DND-41 (cell line): ENCODE data around the gene SERINC2.
A peak's percentile ranks its signal among the peaks of the same experiment; 100 is the strongest.

Experiments
- ATAC-seq: fragments of 200-7000 bp; cut with Tn5 transposase; 3 replicates; pipeline ENCODE4 v1.9.1; 2021; ENCODE audit warnings: low read depth; ENCODE audit not compliant: insufficient read depth
- DNase-seq: peaks from one replicate; pipeline ENCODE4 v3.0.0-alpha.2; 2020
- H2AFZ ChIP-seq: 2 replicates; pipeline ENCODE4 v1.6.0; 2012; ENCODE audit warnings: low read depth, low read length
- H3K27ac ChIP-seq: 2 replicates; pipeline ENCODE4 v1.5.1; 2012; ENCODE audit warnings: low read length, inconsistent platforms
- H3K27me3 ChIP-seq: fragments of 200-600 bp; sonication (generic); 2 replicates; pipeline ENCODE4 v1.6.0; 2012; ENCODE audit warnings: low read length, mild to moderate bottlenecking, inconsistent platforms; ENCODE audit not compliant: insufficient read depth, poor library complexity
- H3K36me3 ChIP-seq: 2 replicates; pipeline ENCODE4 v1.5.1; 2012; ENCODE audit warnings: low read length, inconsistent platforms; ENCODE audit not compliant: insufficient read depth
- H3K4me1 ChIP-seq: 2 replicates; pipeline ENCODE4 v1.5.1; 2012; ENCODE audit warnings: mild to moderate bottlenecking, low read length; ENCODE audit not compliant: insufficient read depth
- H3K4me2 ChIP-seq: 2 replicates; pipeline ENCODE4 v1.6.0; 2012; ENCODE audit warnings: mild to moderate bottlenecking, moderate library complexity, low read length, inconsistent platforms; ENCODE audit not compliant: insufficient read depth
- H3K4me3 ChIP-seq, 2 experiments: fragments of 200-600 bp in 1 of 2; shearing (Covaris generic) in 1 of 2; 2 replicates each; pipeline ENCODE4 v1.5.1; 2012 to 2016; ENCODE audit warnings: inconsistent platforms in 2 of 2, low read length in 2 of 2, mild to moderate bottlenecking in 2 of 2, low read depth in 1 of 2, moderate library complexity in 1 of 2
- H3K79me2 ChIP-seq: 2 replicates; pipeline ENCODE4 v1.6.0; 2012; ENCODE audit warnings: low read length, inconsistent platforms; ENCODE audit not compliant: insufficient read depth
- H3K9ac ChIP-seq: 2 replicates; pipeline ENCODE4 v1.6.0; 2012; ENCODE audit warnings: low read depth, mild to moderate bottlenecking, inconsistent platforms, low read length, moderate library complexity
- H3K9me3 ChIP-seq: 2 replicates; pipeline ENCODE4 v1.5.1; 2012; ENCODE audit warnings: low read length, moderate library complexity, mild to moderate bottlenecking, inconsistent platforms; ENCODE audit not compliant: insufficient read depth, severe bottlenecking
- H4K20me1 ChIP-seq: 2 replicates; pipeline ENCODE4 v1.6.0; 2012; ENCODE audit warnings: low read length; ENCODE audit not compliant: insufficient read depth
- EZH2 ChIP-seq: IDR thresholded peaks from 3 replicates; pipeline ENCODE4 v1.6.1; 2012; ENCODE audit warnings: borderline replicate concordance, low read depth, mild to moderate bottlenecking, moderate library complexity, low read length, inconsistent platforms; ENCODE audit not compliant: severe bottlenecking
- TF ChIP-seq, protein P1 (sequence below): IDR thresholded peaks from 2 replicates; pipeline ENCODE4 v1.5.1; 2012; ENCODE audit warnings: borderline replicate concordance, low read length, moderate library complexity, mild to moderate bottlenecking; ENCODE audit not compliant: poor library complexity, severe bottlenecking; ENCODE audit errors: extremely low read depth

SERINC2 gene

DNA sequence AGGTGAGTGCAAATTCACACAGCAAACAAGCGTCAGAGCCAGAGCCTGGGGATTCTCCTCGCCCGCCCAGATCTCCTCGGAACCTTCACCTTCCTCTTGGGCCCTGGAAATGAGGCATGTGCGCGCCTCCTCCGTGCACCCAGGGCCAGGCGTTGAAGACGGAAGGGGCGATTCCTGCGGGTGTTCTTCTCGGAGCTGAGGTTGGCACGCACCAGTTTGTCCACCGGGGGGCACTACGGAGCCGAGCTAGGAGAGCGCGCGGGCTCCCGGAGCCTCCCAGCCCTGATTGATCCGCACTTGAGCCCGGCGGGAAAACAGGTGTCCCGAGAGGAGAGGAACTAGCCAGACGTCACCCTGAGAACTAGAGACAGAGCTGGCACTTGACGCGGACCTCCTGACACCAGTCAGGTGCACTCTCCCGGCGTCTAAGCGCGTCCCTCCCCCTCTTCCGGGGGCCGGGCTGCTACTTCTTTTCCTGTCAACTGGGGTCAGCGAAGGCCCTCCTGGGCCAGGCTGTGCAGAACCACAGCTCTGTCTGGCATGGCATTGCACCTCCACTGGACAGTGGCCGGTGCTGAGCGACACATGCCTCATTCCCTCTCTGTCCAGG lies 18.3 kb upstream of the SERINC2 start:
- H2AFZ ChIP-seq = peak overlapping the region; percentile 92
- H3K27me3 ChIP-seq = no peaks in the 10 kb centered on the region
- peak overlapping the region; percentile 55 for H3K9ac ChIP-seq
- H3K79me2 ChIP-seq = no peaks in the 10 kb centered on the region
- ATAC-seq = peak; percentile 91
- no peaks in the 10 kb centered on the region for H3K9me3 ChIP-seq
- H3K4me1 ChIP-seq = peaks cover 38% of the 10 kb centered on the region
- TF ChIP-seq, protein P1, sequence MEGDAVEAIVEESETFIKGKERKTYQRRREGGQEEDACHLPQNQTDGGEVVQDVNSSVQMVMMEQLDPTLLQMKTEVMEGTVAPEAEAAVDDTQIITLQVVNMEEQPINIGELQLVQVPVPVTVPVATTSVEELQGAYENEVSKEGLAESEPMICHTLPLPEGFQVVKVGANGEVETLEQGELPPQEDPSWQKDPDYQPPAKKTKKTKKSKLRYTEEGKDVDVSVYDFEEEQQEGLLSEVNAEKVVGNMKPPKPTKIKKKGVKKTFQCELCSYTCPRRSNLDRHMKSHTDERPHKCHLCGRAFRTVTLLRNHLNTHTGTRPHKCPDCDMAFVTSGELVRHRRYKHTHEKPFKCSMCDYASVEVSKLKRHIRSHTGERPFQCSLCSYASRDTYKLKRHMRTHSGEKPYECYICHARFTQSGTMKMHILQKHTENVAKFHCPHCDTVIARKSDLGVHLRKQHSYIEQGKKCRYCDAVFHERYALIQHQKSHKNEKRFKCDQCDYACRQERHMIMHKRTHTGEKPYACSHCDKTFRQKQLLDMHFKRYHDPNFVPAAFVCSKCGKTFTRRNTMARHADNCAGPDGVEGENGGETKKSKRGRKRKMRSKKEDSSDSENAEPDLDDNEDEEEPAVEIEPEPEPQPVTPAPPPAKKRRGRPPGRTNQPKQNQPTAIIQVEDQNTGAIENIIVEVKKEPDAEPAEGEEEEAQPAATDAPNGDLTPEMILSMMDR = peak; percentile 95
- TF ChIP-seq EZH2 = no peak
- peak; percentile 89 for DNase-seq
- H3K36me3 ChIP-seq = no peaks in the 10 kb centered on the region
- H3K4me2 ChIP-seq = peak overlapping the region; percentile 59
- peak overlapping the region in 1 of 2 experiments; percentile 45; a peak in 2 of 4 replicates for H3K4me3 ChIP-seq
- H3K27ac ChIP-seq = peak overlapping the region; percentile 66
- H4K20me1 ChIP-seq = no peaks in the 10 kb centered on the region

DNA sequence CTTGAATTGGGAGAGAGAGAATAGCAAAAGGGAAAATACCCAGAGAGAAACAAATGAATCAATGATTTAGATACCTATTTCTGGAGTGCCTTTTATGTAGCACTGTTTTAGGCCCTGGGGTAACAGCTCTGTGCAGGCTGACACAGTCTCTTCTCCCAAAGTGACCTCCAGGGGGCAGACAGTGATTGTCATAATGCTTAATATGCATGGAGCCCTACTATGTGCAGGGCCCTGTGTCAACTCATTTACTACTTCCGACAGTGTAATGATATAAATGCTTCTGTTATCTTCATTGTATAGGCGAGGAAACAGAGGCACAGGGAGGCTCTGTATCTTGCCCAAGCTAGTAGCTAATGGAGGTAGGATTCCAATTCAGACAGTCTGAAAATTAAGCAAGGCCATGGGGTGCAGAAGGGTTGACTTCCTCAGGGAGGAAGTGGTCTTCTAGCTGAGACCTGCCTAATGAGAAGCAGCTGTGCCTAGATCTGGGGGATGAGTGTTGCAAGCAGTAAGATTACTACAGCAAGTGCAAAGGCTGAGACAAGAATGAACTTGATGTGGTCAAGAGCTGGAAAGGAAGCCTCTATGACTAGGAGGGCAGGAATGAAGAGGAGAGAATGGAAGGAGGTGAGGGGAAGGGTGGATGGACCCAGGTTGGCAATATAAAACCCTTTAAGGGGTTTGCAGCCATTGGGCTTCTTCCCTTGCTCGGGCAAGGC lies 16.2 kb upstream of the SERINC2 start:
- no peak for TF ChIP-seq EZH2
- TF ChIP-seq, protein P1 = peak; percentile 66
- H4K20me1 ChIP-seq = no peaks in the 10 kb centered on the region
- no peak overlapping the region for H3K4me3 ChIP-seq
- H3K4me2 ChIP-seq = no peak overlapping the region
- H3K4me1 ChIP-seq = peaks cover 38% of the 10 kb centered on the region
- H2AFZ ChIP-seq = no peak overlapping the region
- H3K36me3 ChIP-seq = no peaks in the 10 kb centered on the region
- peak overlapping the region; percentile 73 for H3K27ac ChIP-seq
- DNase-seq = peak; percentile 54
- H3K9ac ChIP-seq = no peak overlapping the region
- H3K79me2 ChIP-seq = no peaks in the 10 kb centered on the region
- peak; percentile 60 for ATAC-seq
- no peaks in the 10 kb centered on the region for H3K9me3 ChIP-seq
- no peaks in the 10 kb centered on the region for H3K27me3 ChIP-seq

DNA sequence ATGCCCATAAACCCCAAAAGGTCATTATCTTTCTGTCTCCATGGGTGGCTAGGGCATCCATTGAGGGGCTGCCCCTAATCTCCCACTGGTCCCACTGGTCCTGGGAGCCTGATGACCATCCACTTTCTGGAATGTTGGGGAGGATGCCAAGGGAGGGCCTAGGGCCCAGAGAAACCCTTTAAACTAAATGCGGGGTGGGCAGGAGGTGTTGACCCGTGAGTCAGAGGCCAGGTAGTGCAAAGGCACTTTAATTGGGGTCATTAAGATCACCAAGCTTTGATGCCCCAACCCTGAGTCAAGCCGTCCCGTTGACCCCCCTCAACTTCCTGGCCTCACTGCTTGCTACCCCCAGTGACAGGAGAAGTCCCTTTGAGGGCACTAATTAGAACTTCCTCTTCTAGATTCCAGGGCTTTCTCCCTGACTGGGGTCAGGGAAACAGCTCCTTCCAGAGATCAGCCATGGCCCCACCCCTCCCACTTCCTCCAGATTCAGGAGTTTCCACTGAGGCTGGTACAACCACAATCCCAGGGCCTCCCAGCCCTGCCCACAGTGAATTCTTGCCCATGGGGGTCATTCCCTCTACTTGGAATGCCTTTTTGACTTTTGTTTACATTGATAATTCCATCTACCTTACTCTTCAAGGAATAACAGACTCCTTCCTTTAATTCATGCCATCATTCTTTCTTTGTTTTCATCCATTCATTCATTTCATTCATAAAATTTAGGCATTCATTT lies 15.5 kb upstream of the SERINC2 start:
- no peaks in the 10 kb centered on the region for H4K20me1 ChIP-seq
- peak overlapping the region; percentile 73 for H3K27ac ChIP-seq
- no peaks in the 10 kb centered on the region for H3K9me3 ChIP-seq
- H3K4me2 ChIP-seq = no peak overlapping the region
- H3K79me2 ChIP-seq = no peaks in the 10 kb centered on the region
- no peak for ATAC-seq
- TF ChIP-seq, protein P1 = no peak
- TF ChIP-seq EZH2 = no peak
- H3K4me3 ChIP-seq = no peak overlapping the region
- H3K27me3 ChIP-seq = no peaks in the 10 kb centered on the region
- no peak overlapping the region for H3K9ac ChIP-seq
- no peaks in the 10 kb centered on the region for H3K36me3 ChIP-seq
- no peak overlapping the region for H2AFZ ChIP-seq
- no peak for DNase-seq
- peaks cover 38% of the 10 kb centered on the region for H3K4me1 ChIP-seq
